GM19455 (cell line): ENCODE data around the gene EVI5.
A peak's percentile ranks its signal among the peaks of the same experiment; 100 is the strongest.
"Not testable (repeated sequence)": the region's sequence is repeated elsewhere in the genome, so short reads cannot be mapped to it uniquely, and the experiment has no call there.

Experiments used
- ATAC-seq: cut with Tn5 transposase; IDR thresholded peaks from one replicate; pipeline ENCODE4 v1.9.1; 2021; ENCODE audit not compliant: unreplicated experiment

Gene EVI5

DNA sequence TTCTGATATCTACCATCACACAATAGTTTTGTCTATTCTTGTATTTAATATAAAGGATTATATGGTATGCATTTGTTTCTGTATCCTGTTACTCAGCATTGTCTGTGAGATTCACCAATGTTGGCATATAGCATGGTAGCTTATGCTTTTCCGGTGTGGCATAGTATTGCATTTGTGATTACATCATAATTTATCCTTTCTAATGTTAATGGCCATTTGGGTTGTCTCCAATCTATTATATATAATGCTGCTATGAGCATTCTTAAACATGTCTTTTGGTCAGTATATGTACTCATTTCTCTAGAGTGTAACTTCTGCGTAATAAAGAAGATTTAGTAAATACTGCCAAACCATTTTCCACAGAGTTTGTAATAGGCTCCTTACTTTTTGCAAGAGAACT is 257.2 kb downstream of the EVI5 start:
- no peak for ATAC-seq

DNA sequence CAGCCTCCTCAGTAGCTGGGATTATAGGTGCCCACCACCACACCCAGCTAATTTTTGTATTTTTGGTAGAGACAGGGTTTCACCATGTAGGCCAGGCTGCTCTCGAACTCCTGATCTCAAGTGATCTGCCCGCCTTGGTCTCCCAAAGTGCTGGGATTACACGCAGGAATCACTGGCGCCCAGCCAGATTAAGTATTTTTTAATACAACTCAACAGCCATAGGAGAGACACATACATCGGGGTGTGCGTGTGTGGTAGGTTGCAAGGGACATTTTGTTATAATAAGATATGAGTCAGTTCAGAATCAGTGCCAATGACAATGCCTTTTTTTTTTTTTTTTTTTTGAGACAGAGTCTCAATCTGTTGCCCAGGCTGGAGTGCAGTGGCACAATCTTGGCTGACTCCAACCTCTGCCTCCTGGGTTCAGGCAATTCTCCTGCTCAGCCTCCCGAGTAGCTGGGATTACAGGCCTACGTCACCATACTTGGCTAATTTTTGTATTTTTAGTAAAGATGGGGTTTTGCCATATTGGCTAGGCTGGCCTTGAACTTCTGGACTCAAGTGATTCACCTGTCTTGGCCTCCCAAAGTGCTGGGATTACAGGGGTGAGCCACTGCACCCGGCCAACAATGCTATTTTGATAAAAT is 259.8 kb downstream of the EVI5 start:
- ATAC-seq, result not testable (repeated sequence)

DNA sequence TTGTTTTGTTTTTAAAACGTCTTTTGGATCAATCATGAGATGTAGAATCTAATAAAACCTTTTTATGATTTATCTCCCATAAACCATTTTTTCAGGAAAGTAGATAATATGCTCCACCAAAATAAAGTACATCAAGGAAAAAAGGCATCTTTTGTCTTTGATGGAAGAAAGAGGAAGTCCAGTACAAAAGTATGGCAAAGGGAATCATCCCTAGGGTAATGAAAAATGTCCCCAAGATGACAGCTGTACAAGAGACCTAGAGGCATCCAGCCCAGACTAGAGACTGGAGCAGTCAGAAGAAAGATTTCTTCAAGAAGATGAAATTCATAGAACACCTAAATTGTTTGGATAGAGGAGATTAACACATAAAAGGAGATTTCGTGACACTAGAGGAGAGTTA is 265.9 kb downstream of the EVI5 start:
- no peak for ATAC-seq

DNA sequence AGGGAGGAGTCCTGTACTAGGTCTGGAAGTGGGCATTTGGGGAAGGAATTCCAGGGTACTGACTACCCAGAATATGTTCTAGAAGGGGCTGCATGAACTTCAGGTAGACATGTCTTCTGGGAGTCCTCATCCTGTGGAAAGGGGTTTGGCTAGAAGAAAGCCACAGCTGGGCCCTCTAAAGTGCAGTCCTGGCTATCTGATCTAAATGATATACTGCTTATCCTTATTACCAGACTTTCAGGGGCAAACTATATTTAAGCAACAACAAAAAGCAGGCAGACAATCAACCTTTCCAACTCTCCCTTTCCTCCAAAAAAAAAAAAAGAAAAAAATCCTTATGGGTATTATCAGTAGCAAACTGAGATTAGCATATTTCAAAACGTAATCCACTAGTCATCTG is 268.3 kb downstream of the EVI5 start:
- no peak for ATAC-seq

DNA sequence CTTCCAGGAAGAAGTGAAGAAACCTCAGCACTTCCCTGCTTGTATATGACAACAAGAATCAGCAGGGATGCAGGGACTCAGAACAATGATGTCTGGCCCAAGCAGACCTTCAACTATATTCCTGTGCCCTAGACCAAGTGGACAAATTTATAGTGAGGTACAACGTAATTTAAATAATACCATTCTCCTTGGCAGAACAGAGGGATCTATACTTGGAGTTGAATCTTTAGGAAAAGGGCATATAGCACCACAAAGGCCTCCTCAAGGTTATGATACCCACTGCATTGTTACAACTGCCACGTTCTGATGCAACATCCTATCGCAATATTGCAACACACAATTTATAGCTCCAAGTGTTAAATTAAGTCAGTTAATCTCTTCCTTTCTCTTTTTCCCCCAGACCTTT is 269.1 kb downstream of the EVI5 start:
- ATAC-seq, result no peak

DNA sequence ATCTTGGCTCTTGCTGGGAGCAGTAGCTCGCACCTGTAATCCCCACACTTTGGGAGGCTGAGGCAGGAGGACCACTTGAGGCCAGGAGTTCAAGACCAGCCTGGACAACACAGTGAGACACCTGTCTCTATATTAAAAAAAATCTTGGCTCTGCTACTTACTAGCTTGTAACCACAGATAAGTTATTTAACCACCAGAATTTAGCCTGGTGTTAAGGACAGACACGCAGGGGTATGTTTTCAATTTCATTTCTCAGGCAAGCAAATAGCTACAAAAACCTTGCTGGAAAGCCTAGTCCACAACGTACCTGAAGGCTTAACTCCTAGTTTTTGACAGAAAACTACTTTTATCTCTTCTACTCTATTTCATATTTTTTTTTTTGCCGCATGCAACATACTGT is 273.4 kb downstream of the EVI5 start:
- ATAC-seq, result no peak

DNA sequence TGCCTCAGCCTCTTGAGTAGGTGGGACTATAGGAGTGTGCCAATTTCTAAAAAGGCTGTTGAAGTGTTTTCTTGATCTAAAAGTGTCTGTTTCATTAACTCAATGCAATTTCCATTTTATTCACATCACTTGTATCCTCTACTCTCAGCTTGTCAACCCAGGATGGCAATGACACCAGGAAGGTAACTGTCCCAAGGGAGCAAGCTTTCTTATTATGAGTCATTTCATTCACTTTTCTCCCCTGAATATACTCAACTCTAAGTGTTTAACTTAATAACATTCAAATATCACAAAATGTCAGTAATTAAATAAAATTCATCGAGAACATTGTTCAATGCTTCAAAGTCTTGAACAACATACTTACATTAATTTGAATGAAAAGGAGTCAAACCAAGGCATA is 275.3 kb downstream of the EVI5 start:
- ATAC-seq, result no peak

DNA sequence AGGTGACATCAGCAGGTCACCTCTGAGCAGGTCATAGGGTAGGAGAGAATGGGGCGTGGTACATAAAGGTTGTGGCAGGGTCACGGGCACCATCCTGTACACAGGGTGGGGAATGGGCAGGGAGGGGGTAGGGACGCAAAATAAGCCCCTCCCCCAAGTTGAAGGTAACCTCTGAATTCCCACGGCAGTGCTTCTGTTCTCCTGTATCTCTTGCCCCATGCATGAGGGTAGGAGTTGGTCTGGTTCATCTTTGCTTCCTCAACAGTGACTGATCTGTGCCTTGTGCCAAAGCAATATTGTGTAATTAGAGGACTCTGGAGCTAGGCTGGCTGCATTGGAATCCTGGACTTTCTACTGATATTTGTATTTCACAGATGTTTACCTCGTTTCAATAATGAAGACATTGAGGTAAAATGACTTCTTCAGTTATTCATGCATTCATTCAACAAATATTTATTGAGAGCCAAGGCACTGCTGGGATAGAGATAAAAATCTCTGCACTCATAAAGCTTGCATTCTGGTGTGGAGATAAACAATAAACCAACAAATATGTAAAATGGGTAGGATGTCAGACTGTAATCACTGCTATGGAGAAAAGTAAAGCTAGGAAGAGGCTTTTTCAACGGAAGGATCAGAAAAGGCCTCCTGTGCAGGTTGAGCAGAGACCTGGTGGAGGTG is 279.8 kb downstream of the EVI5 start:
- no peak for ATAC-seq

DNA sequence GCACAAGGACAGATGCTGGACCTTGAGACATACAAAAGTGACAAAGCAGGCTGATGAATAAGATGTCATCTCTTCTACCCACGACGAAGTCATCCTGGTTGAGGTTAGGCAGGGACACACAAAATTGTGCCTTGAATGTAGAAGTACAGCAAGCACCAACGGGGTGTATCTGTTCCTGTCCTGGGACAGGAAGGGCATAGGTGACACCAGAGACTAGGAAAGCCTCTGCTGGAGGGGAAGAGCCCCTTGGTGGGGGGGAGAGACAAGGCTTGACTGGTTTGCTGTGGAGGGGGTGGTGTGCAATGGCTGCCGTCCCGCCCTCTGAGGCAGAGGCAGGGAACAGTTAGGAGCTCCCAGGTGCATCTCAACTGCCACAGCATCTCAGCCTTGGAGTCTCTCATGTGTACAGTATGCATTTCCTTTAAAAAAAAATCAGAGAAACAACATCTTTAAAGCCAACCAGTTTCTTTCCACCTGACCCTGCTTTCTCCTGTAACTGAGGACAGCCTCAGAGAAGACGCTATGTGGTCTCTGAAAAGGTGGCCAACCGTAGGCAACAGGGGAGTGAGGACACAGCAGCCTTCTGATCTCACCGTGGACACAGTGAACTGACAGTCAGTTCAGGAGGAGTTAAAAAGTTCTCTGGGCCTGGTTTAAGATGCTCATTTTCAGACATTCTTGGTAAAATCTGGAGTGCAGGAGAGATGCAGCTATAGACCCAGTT is 280.5 kb downstream of the EVI5 start:
- no peak for ATAC-seq

DNA sequence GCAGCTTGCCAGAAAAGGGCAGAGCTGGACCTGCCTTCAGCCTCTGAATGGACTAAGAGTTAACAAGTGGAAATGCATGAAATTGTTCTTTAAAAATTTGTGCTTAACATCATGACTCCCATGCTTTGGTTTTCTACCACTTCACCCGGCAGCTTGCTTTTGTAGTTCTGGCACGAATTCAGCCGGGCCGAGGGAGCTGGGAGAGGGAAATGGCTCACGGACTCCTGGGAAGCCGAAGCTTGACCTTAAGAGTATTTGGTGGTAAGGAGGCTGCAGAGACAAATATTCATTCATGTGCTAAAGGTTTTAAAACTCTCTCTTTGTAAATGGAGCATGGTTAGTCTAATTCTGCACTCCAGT is 281.0 kb downstream of the EVI5 start:
- ATAC-seq, result no peak

DNA sequence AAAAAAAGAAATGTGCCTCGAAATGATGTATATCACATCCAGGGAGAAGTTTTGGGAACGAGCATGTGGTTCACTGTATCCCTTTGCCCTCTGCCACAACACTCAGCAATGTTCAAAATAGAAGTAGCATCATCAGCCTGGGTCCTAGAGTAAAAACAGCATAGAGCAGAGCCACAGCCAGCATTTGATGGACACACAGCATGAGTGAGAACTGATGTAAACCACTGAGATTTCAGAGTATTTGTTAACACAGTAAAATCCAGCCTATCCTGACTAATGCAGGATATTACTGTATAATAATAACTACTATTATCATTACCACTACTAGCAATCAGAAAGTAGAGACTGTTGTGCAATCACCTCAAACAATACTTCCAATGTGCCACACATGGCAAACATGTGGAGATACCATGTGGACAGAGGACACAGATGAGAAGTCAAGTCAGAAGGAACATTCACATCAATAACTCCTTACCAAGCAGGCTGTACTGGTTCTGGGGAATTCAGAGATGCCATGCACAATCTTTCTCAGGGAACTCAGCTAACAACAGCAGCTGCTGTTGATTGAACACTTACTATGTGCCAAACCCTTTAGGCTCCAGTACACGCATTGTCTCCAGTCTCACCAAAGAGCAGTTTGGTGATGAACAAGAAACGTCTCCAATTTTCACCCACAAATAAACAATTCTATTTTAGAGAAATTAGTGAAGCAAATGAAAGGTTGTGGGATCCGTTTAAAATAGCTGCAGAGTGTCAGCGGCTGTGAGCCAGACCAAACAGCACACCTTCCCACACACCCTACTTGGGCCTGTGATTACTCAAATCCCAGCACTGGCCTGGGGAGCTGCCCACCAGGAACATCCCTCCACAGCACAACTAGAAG is 281.6 kb downstream of the EVI5 start:
- ATAC-seq, result no peak

DNA sequence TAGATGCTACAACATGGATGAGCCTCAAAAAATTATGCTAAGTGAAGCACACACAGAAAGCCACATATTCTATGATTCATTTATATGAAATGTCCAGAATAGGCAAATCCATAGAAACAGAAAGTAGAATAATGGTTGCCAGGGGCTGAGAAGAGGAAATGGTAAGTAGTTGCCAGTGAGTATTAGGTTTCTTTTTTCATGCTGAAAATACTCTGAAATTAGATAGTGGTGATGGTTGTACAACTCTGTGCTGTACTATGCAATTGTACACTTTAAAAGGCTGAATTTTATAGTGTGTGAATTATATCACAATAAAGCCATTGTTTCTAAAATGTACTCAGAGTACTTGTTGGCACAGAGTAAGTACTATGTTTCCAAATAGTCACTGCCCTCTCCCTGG is 282.7 kb downstream of the EVI5 start:
- peak; percentile 69 for ATAC-seq

DNA sequence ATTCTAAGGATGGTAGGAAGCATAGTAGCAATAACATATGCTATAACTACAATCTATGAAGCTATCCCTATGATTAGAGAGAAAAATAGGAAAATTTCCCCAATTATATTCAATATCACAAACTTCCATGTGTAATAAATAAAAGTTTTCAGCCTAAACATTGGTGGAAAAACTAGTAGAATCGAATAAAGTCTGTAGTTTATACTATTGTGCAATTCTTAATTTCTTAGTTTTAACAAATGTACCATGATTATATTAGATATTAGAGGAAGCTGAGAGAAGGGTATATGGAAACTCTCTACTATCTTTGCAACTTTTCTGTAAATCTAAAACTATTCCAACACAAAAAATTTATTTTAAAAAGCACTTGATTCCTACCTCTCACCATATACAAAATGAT is 284.4 kb downstream of the EVI5 start:
- no peak for ATAC-seq

DNA sequence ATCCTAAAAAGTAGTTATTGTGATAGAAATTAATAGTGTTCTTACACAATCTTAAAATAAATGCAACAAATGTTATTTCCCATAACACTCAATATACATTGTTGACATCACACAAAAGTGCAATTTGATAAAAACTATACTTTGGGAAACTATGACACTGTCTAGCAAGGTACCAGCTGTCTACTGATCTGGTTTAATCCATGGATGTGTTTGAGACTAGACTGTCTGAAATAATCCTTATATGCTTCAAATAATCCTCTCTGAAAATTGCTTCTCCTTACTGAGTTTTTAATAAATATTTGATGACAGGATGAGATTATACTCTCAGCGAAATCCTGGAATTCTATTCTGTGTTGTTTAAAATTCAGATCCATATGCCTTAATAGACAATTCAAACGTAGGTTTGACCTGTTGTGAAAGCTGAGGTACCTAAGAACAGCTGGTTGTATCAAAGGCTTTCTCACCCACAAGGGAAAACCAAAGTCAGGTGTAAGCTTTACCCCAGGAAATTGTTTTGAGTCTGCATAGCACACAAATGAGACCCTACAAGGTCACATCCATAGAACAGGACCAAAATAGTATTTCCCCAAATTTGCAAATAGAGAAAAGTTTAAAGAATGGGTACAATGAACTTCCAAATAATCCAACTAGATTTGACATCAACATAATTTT is 289.4 kb downstream of the EVI5 start:
- no peak for ATAC-seq

DNA sequence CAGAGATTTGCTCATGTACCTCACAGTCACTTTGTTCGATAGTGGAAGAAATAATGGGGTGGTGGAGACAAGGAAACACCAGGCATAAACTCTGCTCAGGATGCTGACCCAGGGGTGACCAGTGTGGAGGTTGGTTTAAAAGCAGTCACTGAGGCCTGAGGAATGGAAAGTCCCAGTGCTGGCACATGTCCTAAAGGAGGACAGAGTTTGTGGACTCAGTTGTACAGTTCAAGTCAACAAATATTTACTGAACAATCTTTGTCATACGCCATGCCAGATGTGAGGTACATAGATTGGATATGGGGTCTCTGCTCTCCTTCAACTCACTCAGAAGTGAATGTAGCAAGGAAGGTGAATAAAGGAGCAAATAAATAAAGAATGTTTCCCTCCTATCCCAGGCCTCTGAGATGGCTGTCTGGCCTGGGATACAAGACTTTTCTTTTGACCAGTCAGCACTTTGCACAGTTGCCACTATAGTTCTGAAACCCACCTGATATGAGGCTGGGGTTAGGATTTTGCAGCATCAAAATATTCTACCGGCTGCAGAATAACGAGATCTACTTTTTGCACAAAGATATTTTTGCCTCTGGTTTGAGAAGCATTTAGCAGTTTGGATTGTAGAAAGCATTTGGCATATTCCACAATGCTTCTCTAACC is 290.3 kb downstream of the EVI5 start:
- ATAC-seq, result no peak

DNA sequence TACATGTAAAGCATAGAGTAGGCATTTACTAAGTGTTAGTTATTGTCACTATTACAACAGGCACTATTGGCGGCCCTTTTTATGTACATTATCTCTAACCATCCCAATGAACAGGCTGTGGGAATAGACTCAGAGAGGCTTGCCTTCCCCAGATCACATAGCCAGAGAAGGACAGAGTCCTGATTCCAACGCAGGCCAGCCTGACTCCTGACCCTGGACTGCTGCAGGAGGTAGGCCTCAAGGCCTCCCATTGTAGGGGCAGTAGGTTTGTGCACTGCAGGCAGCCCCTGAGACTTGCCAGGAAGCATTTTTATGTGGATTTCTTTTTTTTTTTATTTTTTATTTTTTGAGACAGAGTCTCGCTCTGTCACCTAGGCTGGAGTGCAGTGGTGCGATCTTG is 291.8 kb downstream of the EVI5 start:
- ATAC-seq, result no peak

DNA sequence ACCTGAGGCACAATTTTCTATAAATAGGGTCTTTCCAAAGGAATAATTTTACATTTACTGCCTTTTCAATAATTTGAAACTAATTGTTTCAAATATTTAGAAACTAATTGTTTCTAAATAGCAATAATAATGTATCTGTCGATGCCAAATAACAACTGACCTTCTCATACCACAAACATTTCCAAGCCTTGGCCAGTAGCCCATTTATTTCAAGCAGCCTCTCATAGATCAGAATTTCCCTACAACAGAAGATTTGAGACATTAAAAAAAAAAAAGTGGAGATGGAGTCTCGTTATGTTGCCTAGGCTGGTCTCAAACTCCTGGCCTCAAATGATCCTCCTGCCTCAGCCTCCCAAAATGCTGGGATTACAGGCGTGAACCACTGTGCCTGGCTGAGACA is 296.1 kb downstream of the EVI5 start:
- no peak for ATAC-seq

DNA sequence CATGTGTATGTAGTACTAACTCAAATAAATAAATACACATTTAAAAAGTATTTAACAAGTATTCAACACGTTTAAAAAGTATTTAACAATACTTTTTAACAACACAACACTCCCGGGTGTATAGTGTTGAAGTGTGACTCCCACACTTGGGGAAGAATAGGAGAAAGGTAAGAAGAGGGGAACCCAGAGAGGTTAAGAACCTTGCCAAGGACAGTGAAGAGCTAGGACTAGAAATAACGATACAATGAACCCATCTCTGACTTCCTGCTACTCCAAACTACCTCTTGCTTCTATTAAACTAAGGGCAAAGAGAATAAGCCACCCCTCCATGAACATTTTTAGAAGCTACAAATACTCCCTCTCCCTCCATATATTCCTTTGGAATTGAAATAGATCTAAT is 296.5 kb downstream of the EVI5 start:
- ATAC-seq, result no peak

DNA sequence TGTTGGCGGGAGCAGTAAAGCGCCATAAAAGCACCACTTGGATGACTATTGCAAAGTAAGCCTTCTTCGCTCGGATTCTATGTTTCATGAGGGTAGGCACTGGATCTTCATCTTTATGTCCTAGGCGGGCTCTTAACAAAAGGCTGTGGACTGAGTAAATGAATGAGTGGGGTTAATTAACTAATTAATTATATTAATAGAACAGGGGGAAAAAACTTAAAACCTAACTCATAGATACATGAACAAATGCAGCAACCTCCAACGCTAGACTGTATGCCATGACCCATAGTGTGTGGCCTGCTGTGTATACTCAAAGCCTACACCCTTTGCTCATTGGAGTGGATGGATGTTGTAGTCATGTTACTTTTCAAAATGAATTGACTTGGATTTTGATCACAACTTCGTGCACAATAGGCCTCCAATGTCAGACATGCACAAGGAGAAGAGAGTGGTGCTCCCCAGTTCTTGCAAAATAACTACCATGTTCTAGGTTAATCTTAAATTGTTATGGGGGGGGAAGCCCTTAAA is 297.8 kb downstream of the EVI5 start:
- ATAC-seq, result no peak
